T-cell (primary cell): ENCODE results near the gene ABTB2. TPM values are rescaled to one million over a fixed set of nuclear protein-coding genes. Genes with fewer than 3 reads are reported as not detected.

Experiments
- ATAC-seq, 4 experiments: fragments of 200-7000 bp in 3 of 4; fragments of 150-1000 bp in 1 of 4; cut with Tn5 transposase; replicated peaks in 1 of 4; 1 replicate in 3 of 4; 2 replicates in 1 of 4; pipeline ENCODE4 v1.10.0; 2021; ENCODE audit warnings: moderate library complexity in 3 of 4, mild to moderate bottlenecking in 2 of 4, moderate number of reproducible peaks in 1 of 4
- CTCF ChIA-PET, 2 donors: fragments of 300-600 bp; sonication (Branson Sonifier 250); formaldehyde crosslinking; loops; one replicate each; lab custom pipeline; 2022; ENCODE audit warnings: antibody characterized with exemption in 2 of 2; lab: Charles Lee
- POLR2A ChIA-PET, 2 donors: fragments of 300-600 bp; sonication (Branson Sonifier 250); formaldehyde crosslinking; loops; one replicate each; lab custom pipeline; 2022; ENCODE audit warnings: antibody characterized with exemption in 2 of 2; lab: Charles Lee
- DNase-seq, 35 experiments: peaks; one replicate each; pipeline versions ENCODE4 v3.0.0 to v3.0.0-alpha.2; 2013 to 2023
- H3K27ac ChIP-seq: one replicate; pipeline ENCODE4 v1.5.1; 2013; ENCODE audit warnings: low read length
- H3K27me3 ChIP-seq, 2 experiments: replicated peaks in 1 of 2; 1 replicate in 1 of 2; 2 replicates in 1 of 2; pipeline versions ENCODE4 v1.6.1 to v1.7.0; 2013; ENCODE audit warnings: low read length in 1 of 2, mixed read lengths in 1 of 2; ENCODE audit not compliant: control insufficient read depth in 2 of 2, insufficient read depth in 2 of 2; ENCODE audit errors: extremely low read depth in 1 of 2
- H3K36me3 ChIP-seq, 2 donors: 1 replicate in 1 of 2; 2 replicates in 1 of 2; pipeline versions ENCODE4 v1.6.1 to v1.7.0; 2013; ENCODE audit warnings: low read length in 1 of 2; ENCODE audit not compliant: control insufficient read depth in 2 of 2, insufficient read depth in 1 of 2; ENCODE audit errors: extremely low read depth in 1 of 2
- H3K4me1 ChIP-seq, 2 experiments: 1 replicate in 1 of 2; 2 replicates in 1 of 2; pipeline versions ENCODE4 v1.6.1 to v1.7.0; 2013; ENCODE audit warnings: low read length in 2 of 2, mixed read lengths in 1 of 2; ENCODE audit not compliant: insufficient read depth in 2 of 2, control insufficient read depth in 1 of 2; ENCODE audit errors: extremely low read depth in 1 of 2
- H3K4me3 ChIP-seq, 2 donors: 1 replicate in 1 of 2; 2 replicates in 1 of 2; pipeline versions ENCODE4 v1.5.1 to v1.7.0; 2013; ENCODE audit warnings: mild to moderate bottlenecking in 2 of 2, low read length in 1 of 2, moderate library complexity in 1 of 2; ENCODE audit not compliant: control insufficient read depth in 1 of 2; ENCODE audit errors: extremely low read depth in 1 of 2
- H3K9me3 ChIP-seq: 2 replicates; pipeline ENCODE4 v1.7.0; 2013
- H3K27ac Mint-ChIP-seq, 2 donors: one replicate each; pipeline ENCODE4 v1.8.0; 2020 to 2021; ENCODE audit warnings: mild to moderate bottlenecking in 2 of 2, mixed read lengths in 2 of 2
- H3K27me3 Mint-ChIP-seq, 2 donors: one replicate each; pipeline ENCODE4 v1.8.0; 2021 to 2022; ENCODE audit warnings: mixed read lengths in 2 of 2
- H3K36me3 Mint-ChIP-seq: one replicate; pipeline ENCODE4 v1.8.0; 2021; ENCODE audit warnings: mixed read lengths
- H3K4me1 Mint-ChIP-seq, 3 donors: one replicate each; pipeline ENCODE4 v1.8.0; 2020 to 2022; ENCODE audit warnings: mixed read lengths in 3 of 3, mild to moderate bottlenecking in 1 of 3
- H3K4me3 Mint-ChIP-seq, 3 donors: one replicate each; pipeline ENCODE4 v1.8.0; 2020 to 2022; ENCODE audit warnings: mild to moderate bottlenecking in 3 of 3, mixed read lengths in 3 of 3, moderate library complexity in 3 of 3
- H3K9me3 Mint-ChIP-seq, 3 donors: one replicate each; pipeline ENCODE4 v1.8.0; 2020 to 2022; ENCODE audit warnings: mixed read lengths in 3 of 3
- WGBS: methylation state at CpG from one replicate; pipeline ENCODE4 v1.1.5; 2013; ENCODE audit warnings: missing lambda C conversion rate; ENCODE audit not compliant: insufficient coverage; 5-methylcytosine and 5-hydroxymethylcytosine counted together
- total RNA-seq, 35 experiments: library from RNA in 6 of 35; stranded (reverse) in 6 of 35; fragments of 120-200 nt in 1 of 35; gene quantifications; one replicate each; pipeline versions ENCODE4 v1.2.1 to v1.2.4 and lab custom pipeline; 2013 to 2026

The ABTB2 gene
- total RNA-seq, 5 donors from 2014 or later (not counting 1 experiment from before 2014, with no cell fraction given) = 0.50 to 0.93 (median 0.82) TPM

- Histone ChIP-seq H3K4me1 (peaks cover 8 to 9% of the 10 kb centered on the region in 2 experiments), H3K27me3 (peaks cover 0 to under 1% of the 10 kb centered on the region in 2 experiments), H3K4me3 (no peak overlapping the region), H3K36me3 (no peaks in the 10 kb centered on the region), H3K9me3 (no peaks in the 10 kb centered on the region), H3K27ac (no peak overlapping the region)
- Mint-ChIP-seq H3K36me3 (no peaks in the 10 kb centered on the region), H3K4me1 (peaks cover 7 to 14% (median 12%) of the 10 kb centered on the region in 3 donors), H3K9me3 (no peaks in the 10 kb centered on the region), H3K4me3 (no peak overlapping the region), H3K27me3 (peaks cover 2 to 5% of the 10 kb centered on the region in 2 donors), H3K27ac (no peak overlapping the region)
- POLR2A ChIA-PET = interaction anchor here in 1 of 2 donors (0.7 kb wide), 1 partner anchor 68 kb away, joined by 5 read pairs; no protein-coding TSS in a partner anchor
- WGBS = 100% methylated on average over 1 of the region's 4 CpGs
- DNase-seq (no peak), ATAC-seq (no peak)
- CTCF ChIA-PET = no interaction called here
These were observed 40.1 kb downstream of the ABTB2 start for GRCh38 chr11:34317666-34318065.

- ChIA-PET POLR2A (interaction anchor here in 1 of 2 donors (0.7 kb wide), 1 partner anchor 68 kb away, joined by 5 read pairs; no protein-coding TSS in a partner anchor), CTCF (no interaction called here)
- ATAC-seq (no peak), DNase-seq (no peak)
- Mint-ChIP-seq H3K4me3 (no peak overlapping the region), H3K4me1 (peaks cover 7 to 16% (median 13%) of the 10 kb centered on the region in 3 donors), H3K27me3 (peaks cover 2 to 5% of the 10 kb centered on the region in 2 donors), H3K27ac (no peak overlapping the region), H3K36me3 (no peaks in the 10 kb centered on the region), H3K9me3 (no peaks in the 10 kb centered on the region)
- H3K9me3 ChIP-seq = no peaks in the 10 kb centered on the region
- peaks cover 0 to 5% of the 10 kb centered on the region in 2 experiments for H3K27me3 ChIP-seq
- H3K4me1 ChIP-seq = peaks cover 8 to 9% of the 10 kb centered on the region in 2 experiments
- H3K4me3 ChIP-seq = no peak overlapping the region
- H3K36me3 ChIP-seq = no peaks in the 10 kb centered on the region
- H3K27ac ChIP-seq = no peak overlapping the region
These were observed 40.8 kb downstream of the ABTB2 start for GRCh38 chr11:34317036-34317360.

DNA sequence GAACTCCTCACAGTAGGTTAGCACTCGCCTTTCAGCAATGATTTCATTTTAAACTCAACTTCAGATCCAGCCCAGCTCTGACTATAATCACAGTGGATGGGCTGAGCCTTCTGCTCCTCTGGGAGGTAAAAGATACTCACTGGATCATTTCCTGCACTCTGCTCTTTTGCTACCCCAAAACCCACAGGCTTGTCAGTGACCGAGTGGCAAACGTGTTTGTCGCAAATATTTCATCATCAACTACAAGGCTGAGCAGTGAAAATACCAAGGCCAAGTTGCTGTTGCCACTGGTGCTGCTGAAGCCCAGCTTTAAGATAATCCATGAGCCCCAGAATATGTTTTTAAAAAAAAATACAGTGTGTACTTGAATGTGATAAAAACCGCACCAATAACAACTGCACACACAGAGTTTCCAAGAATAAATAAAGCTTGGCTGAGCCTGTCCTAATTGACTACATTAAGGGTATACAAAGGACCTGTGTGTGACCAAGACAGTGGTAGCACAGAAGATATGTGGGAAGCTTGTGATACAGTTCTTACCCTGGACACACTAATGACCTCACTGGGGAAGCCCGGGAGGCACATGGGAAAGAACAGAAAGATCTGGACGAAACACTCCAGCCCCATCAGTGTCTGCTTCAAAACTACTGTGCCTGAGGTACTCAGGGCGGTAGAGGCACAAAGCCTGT, 41.3 kb downstream of the ABTB2 start:
- Histone ChIP-seq H3K4me3 (no peak overlapping the region), H3K9me3 (no peaks in the 10 kb centered on the region), H3K27ac (no peak overlapping the region), H3K27me3 (peaks cover 0 to 5% of the 10 kb centered on the region in 2 experiments), H3K36me3 (no peaks in the 10 kb centered on the region), H3K4me1 (peaks cover 8 to 9% of the 10 kb centered on the region in 2 experiments)
- Mint-ChIP-seq H3K4me3 (no peak overlapping the region), H3K27ac (no peak overlapping the region), H3K9me3 (no peaks in the 10 kb centered on the region), H3K4me1 (peaks cover 7 to 16% (median 13%) of the 10 kb centered on the region in 3 donors), H3K36me3 (no peaks in the 10 kb centered on the region), H3K27me3 (peaks cover 2 to 5% of the 10 kb centered on the region in 2 donors)
- ChIA-PET CTCF (no interaction called here), POLR2A (no interaction called here)
- ATAC-seq (no peak), DNase-seq (no peak)
- WGBS = 72% methylated on average over 5 of the region's 8 CpGs

DNA sequence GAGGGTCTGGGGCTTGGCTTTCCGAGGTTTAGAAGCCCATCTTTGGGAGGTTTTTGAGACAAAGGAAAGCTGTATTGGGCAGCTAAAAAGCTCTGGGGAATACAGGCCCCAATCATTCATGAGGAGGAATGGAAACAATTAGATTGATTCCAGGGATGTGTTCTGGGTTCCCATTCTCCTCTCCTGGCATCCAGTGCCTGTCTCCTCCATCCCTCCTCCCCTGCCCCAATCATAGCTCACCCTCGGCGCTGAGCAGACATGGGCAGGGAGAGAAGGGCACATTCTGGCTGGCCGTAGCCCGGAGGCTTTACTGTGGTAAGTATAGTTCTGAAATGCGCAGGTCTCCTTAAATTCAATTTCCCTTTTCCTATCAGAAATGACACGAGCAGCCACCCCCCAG, 42.4 kb downstream of the ABTB2 start:
- H3K27ac ChIP-seq = no peak overlapping the region

GRCh38 chr11:34314936-34315335, 42.9 kb downstream of the ABTB2 start:
- H3K4me3 ChIP-seq = no peak overlapping the region
- no peaks in the 10 kb centered on the region for H3K9me3 ChIP-seq
- H3K4me3 Mint-ChIP-seq = no peak overlapping the region
- no peak overlapping the region for H3K27ac Mint-ChIP-seq
- H3K27ac ChIP-seq = no peak overlapping the region
- 95% methylated on average over 6 of the region's 10 CpGs for WGBS
- ChIA-PET CTCF (interaction anchor here in 1 of 2 donors (0.6 kb wide), 1 partner anchor 15 kb away, joined by 4 read pairs; no protein-coding TSS in a partner anchor), POLR2A (no interaction called here)
- peaks cover 0 to 5% of the 10 kb centered on the region in 2 experiments for H3K27me3 ChIP-seq
- ATAC-seq (no peak), DNase-seq (no peak)
- peaks cover 2 to 5% of the 10 kb centered on the region in 2 donors for H3K27me3 Mint-ChIP-seq
- no peaks in the 10 kb centered on the region for H3K9me3 Mint-ChIP-seq
- H3K36me3 Mint-ChIP-seq = no peaks in the 10 kb centered on the region
- peaks cover 9 to 11% of the 10 kb centered on the region in 2 experiments for H3K4me1 ChIP-seq
- no peaks in the 10 kb centered on the region for H3K36me3 ChIP-seq
- peaks cover 7 to 27% (median 13%) of the 10 kb centered on the region in 3 donors for H3K4me1 Mint-ChIP-seq

More for the DNA sequence above, 42.4 kb downstream of the ABTB2 start:
- Mint-ChIP-seq H3K27me3 (peaks cover 2 to 5% of the 10 kb centered on the region in 2 donors), H3K4me3 (no peak overlapping the region), H3K4me1 (peaks cover 7 to 23% (median 13%) of the 10 kb centered on the region in 3 donors), H3K27ac (no peak overlapping the region), H3K36me3 (no peaks in the 10 kb centered on the region), H3K9me3 (no peaks in the 10 kb centered on the region)
- DNase-seq (no peak), ATAC-seq (no peak)
- Histone ChIP-seq H3K4me1 (peaks cover 8 to 9% of the 10 kb centered on the region in 2 experiments), H3K36me3 (no peaks in the 10 kb centered on the region), H3K27me3 (peaks cover 0 to 5% of the 10 kb centered on the region in 2 experiments), H3K9me3 (no peaks in the 10 kb centered on the region), H3K4me3 (no peak overlapping the region)
- ChIA-PET POLR2A (no interaction called here), CTCF (interaction anchor here in 1 of 2 donors (0.6 kb wide), 1 partner anchor 15 kb away, joined by 4 read pairs; no protein-coding TSS in a partner anchor)
- WGBS = 33% methylated on average over 1 of the region's 7 CpGs

- H3K4me3 Mint-ChIP-seq = no peak overlapping the region
- H3K27me3 ChIP-seq = peaks cover 0 to 5% of the 10 kb centered on the region in 2 experiments
- ChIA-PET CTCF (no interaction called here), POLR2A (no interaction called here)
- H3K27ac Mint-ChIP-seq = no peak overlapping the region
- WGBS = 90% methylated on average over 4 of the region's 6 CpGs
- H3K27me3 Mint-ChIP-seq = peaks cover 2 to 5% of the 10 kb centered on the region in 2 donors
- peaks cover 9 to 32% (median 17%) of the 10 kb centered on the region in 3 donors for H3K4me1 Mint-ChIP-seq
- no peak overlapping the region for H3K4me3 ChIP-seq
- DNase-seq = no peak
- peaks cover 9 to 17% of the 10 kb centered on the region in 2 experiments for H3K4me1 ChIP-seq
- no peaks in the 10 kb centered on the region for H3K9me3 Mint-ChIP-seq
- no peaks in the 10 kb centered on the region for H3K9me3 ChIP-seq
- H3K27ac ChIP-seq = no peak overlapping the region
- no peak for ATAC-seq
- no peaks in the 10 kb centered on the region for H3K36me3 Mint-ChIP-seq
- H3K36me3 ChIP-seq = no peaks in the 10 kb centered on the region
These were observed 43.6 kb downstream of the ABTB2 start for GRCh38 chr11:34314176-34314575.
